H1 (cell line): ENCODE results near the gene CDYL. TPM values are rescaled to one million over a fixed set of nuclear protein-coding genes. Genes with fewer than 3 reads are reported as not detected.

Experiments
- CTCF ChIA-PET: fragments of 300-600 bp; sonication (Branson Sonifier 250); formaldehyde crosslinking; loops from one replicate; lab custom pipeline; 2021; ENCODE audit not compliant: partially characterized antibody; lab: Charles Lee
- POLR2A ChIA-PET: fragments of 300-600 bp; sonication (Branson Sonifier 250); formaldehyde crosslinking; loops from one replicate; lab custom pipeline; 2021; ENCODE audit warnings: inconsistent platforms; ENCODE audit not compliant: partially characterized antibody; lab: Charles Lee
- DNase-seq, 2 experiments: peaks; one replicate each; pipeline versions ENCODE4 v3.0.0 to v3.0.0-alpha.2; 2010 to 2022; ENCODE audit warnings: low spot score in 2 of 2, low read depth in 1 of 2, mixed read lengths in 1 of 2
- FAIRE-seq: peaks from 2 replicates; lab custom pipeline; 2011; peaks lifted over from hg19 to GRCh38; lab: Jason Lieb, UNC
- H2AFZ ChIP-seq: 2 replicates; pipeline ENCODE4 v1.8.1; 2012; ENCODE audit warnings: low read length, inconsistent platforms
- H2AK5ac ChIP-seq: 2 replicates; pipeline ENCODE4 v1.6.1; 2013; ENCODE audit warnings: low read depth, low read length
- H2BK120ac ChIP-seq: replicated peaks from 2 replicates; pipeline ENCODE3; 2013; ENCODE audit warnings: low read depth, low read length, inconsistent platforms
- H2BK12ac ChIP-seq: 2 replicates; pipeline ENCODE4 v1.6.1; 2013; ENCODE audit warnings: low read depth, low read length
- H2BK15ac ChIP-seq: 2 replicates; pipeline ENCODE4 v1.6.1; 2013; ENCODE audit warnings: low read length
- H2BK20ac ChIP-seq: 2 replicates; pipeline ENCODE4 v1.6.1; 2013; ENCODE audit warnings: low read length
- H2BK5ac ChIP-seq: 2 replicates; pipeline ENCODE4 v1.6.1; 2013; ENCODE audit warnings: low read depth, low read length
- H3K14ac ChIP-seq: 2 replicates; pipeline ENCODE4 v1.6.1; 2013; ENCODE audit warnings: inconsistent platforms; ENCODE audit not compliant: insufficient read length
- H3K18ac ChIP-seq: 2 replicates; pipeline ENCODE4 v1.6.1; 2013; ENCODE audit warnings: low read length; ENCODE audit errors: extremely low read depth
- H3K23ac ChIP-seq: 2 replicates; pipeline ENCODE4 v1.6.1; 2013; ENCODE audit warnings: inconsistent platforms; ENCODE audit not compliant: insufficient read length
- H3K23me2 ChIP-seq: 2 replicates; pipeline ENCODE4 v1.6.1; 2013; ENCODE audit warnings: low read depth, low read length
- H3K27ac ChIP-seq: 2 replicates; pipeline ENCODE4 v1.6.1; 2011; ENCODE audit warnings: low read depth, low read length, inconsistent platforms
- H3K27me3 ChIP-seq, 4 experiments: replicated peaks in 1 of 4; 1 replicate in 1 of 4; 2 replicates in 3 of 4; pipeline versions ENCODE4 v1.6.1 to v1.8.1; 2011 to 2013; ENCODE audit warnings: low read length in 3 of 4, mild to moderate bottlenecking in 3 of 4, inconsistent platforms in 2 of 4, mixed read lengths in 2 of 4, moderate library complexity in 1 of 4; ENCODE audit not compliant: control insufficient read depth in 3 of 4, insufficient read depth in 3 of 4; ENCODE audit errors: extremely low read depth in 1 of 4
- H3K36me3 ChIP-seq, 4 experiments: 2 replicates each; pipeline versions ENCODE4 v1.6.1 to v1.8.1; 2011 to 2013; ENCODE audit warnings: mild to moderate bottlenecking in 4 of 4, low read length in 3 of 4, moderate library complexity in 2 of 4, control low read depth in 1 of 4, inconsistent platforms in 1 of 4; ENCODE audit not compliant: insufficient read depth in 4 of 4, control insufficient read depth in 2 of 4
- H3K4ac ChIP-seq: replicated peaks from 2 replicates; pipeline ENCODE3; 2013; ENCODE audit warnings: low read length, low read depth, mixed read lengths, inconsistent platforms; ENCODE audit not compliant: insufficient read length
- H3K4me1 ChIP-seq, 4 experiments: replicated peaks in 1 of 4; 1 replicate in 1 of 4; 2 replicates in 3 of 4; pipeline versions ENCODE4 v1.6.1 to v1.8.1; 2011 to 2013; ENCODE audit warnings: low read length in 3 of 4, inconsistent platforms in 2 of 4, mixed read lengths in 1 of 4; ENCODE audit not compliant: insufficient read depth in 4 of 4, control insufficient read depth in 3 of 4
- H3K4me2 ChIP-seq, 2 experiments: 2 replicates each; pipeline versions ENCODE4 v1.6.1 to v1.8.1; 2011 to 2013; ENCODE audit warnings: low read depth in 2 of 2, low read length in 2 of 2, control low read depth in 1 of 2, inconsistent platforms in 1 of 2, mild to moderate bottlenecking in 1 of 2; ENCODE audit not compliant: insufficient read depth in 1 of 2
- H3K4me3 ChIP-seq, 4 experiments: fragments of 200-600, 300-600 bp in 1 of 4; sonication (generic), shearing (Covaris generic), sonication (Bioruptor Twin) in 1 of 4; 2 replicates each; pipeline versions ENCODE4 v1.5.1 to v1.8.1; 2011 to 2016; ENCODE audit warnings: low read length in 4 of 4, low read depth in 3 of 4, control low read depth in 2 of 4, inconsistent platforms in 2 of 4, mild to moderate bottlenecking in 2 of 4, mixed read lengths in 1 of 4, moderate library complexity in 1 of 4; ENCODE audit not compliant: insufficient read depth in 2 of 4; ENCODE audit errors: extremely low read depth in 1 of 4
- H3K56ac ChIP-seq: replicated peaks from 2 replicates; pipeline ENCODE3; 2013; ENCODE audit warnings: low read depth, mild to moderate bottlenecking, mixed read lengths, low read length, inconsistent platforms; ENCODE audit not compliant: insufficient read length
- H3K79me1 ChIP-seq: 2 replicates; pipeline ENCODE4 v1.6.1; 2013; ENCODE audit warnings: low read depth, low read length, control low read depth
- H3K79me2 ChIP-seq, 2 experiments: 2 replicates each; pipeline versions ENCODE4 v1.6.1 to v1.8.1; 2012 to 2013; ENCODE audit warnings: low read length in 2 of 2, mild to moderate bottlenecking in 2 of 2, inconsistent platforms in 1 of 2; ENCODE audit not compliant: insufficient read depth in 2 of 2, control insufficient read depth in 1 of 2
- H3K9ac ChIP-seq, 4 experiments: replicated peaks in 1 of 4; 1 replicate in 1 of 4; 2 replicates in 3 of 4; pipeline versions ENCODE4 v1.6.1 to v1.8.1; 2011 to 2013; ENCODE audit warnings: low read depth in 3 of 4, low read length in 3 of 4, control low read depth in 2 of 4, mild to moderate bottlenecking in 2 of 4, moderate library complexity in 2 of 4, inconsistent platforms in 1 of 4; ENCODE audit errors: extremely low read depth in 1 of 4
- H3K9me3 ChIP-seq, 2 experiments: 2 replicates each; pipeline versions ENCODE4 v1.6.1 to v1.8.1; 2012 to 2013; ENCODE audit warnings: mild to moderate bottlenecking in 2 of 2, moderate library complexity in 2 of 2, control low read depth in 1 of 2, inconsistent platforms in 1 of 2, low read depth in 1 of 2, low read length in 1 of 2, mixed read lengths in 1 of 2; ENCODE audit not compliant: insufficient read depth in 2 of 2
- H4K20me1 ChIP-seq, 2 experiments: replicated peaks in 1 of 2; 2 replicates each; pipeline versions ENCODE3 to v1.8.1; 2011 to 2013; ENCODE audit warnings: inconsistent platforms in 2 of 2, low read length in 2 of 2, mild to moderate bottlenecking in 1 of 2; ENCODE audit not compliant: insufficient read depth in 2 of 2, control insufficient read depth in 1 of 2
- H4K5ac ChIP-seq: 2 replicates; pipeline ENCODE4 v1.6.1; 2013; ENCODE audit warnings: low read length, low read depth, mixed read lengths, inconsistent platforms; ENCODE audit not compliant: insufficient read length
- H4K8ac ChIP-seq: 2 replicates; pipeline ENCODE4 v1.8.0; 2013; ENCODE audit warnings: mild to moderate bottlenecking, moderate library complexity, low read length, inconsistent platforms; ENCODE audit not compliant: insufficient read depth; ENCODE audit errors: extremely low read depth
- H4K91ac ChIP-seq: replicated peaks from 2 replicates; pipeline ENCODE3; 2013; ENCODE audit warnings: low read length, mixed read lengths, inconsistent platforms; ENCODE audit not compliant: insufficient read length
- CEBPB ChIP-seq: IDR thresholded peaks from 2 replicates; pipeline ENCODE4 v1.6.1; 2012; ENCODE audit warnings: low read depth, low read length
- EZH2 ChIP-seq: fragments of 200-600 bp; sonication (generic); IDR thresholded peaks from 2 replicates; pipeline ENCODE4 v1.7.1; 2012; ENCODE audit warnings: low read depth, mild to moderate bottlenecking, moderate library complexity, low read length, inconsistent platforms; ENCODE audit not compliant: severe bottlenecking
- JUN ChIP-seq: IDR thresholded peaks from 2 replicates; pipeline ENCODE4 v1.6.1; 2011; ENCODE audit warnings: low read depth, mild to moderate bottlenecking, improper control_type of control experiment, low read length
- JUND ChIP-seq: IDR thresholded peaks from 2 replicates; pipeline ENCODE4 v1.6.1; 2011; ENCODE audit warnings: mild to moderate bottlenecking, improper control_type of control experiment, low read length
- KDM5A ChIP-seq: fragments of 200-600 bp; IDR thresholded peaks from 2 replicates; pipeline ENCODE4 v1.7.1; 2012; ENCODE audit warnings: mild to moderate bottlenecking, low read length, inconsistent platforms, mixed read lengths
- NANOG ChIP-seq: IDR thresholded peaks from 2 replicates; pipeline ENCODE4 v1.6.1; 2011; ENCODE audit warnings: low read length, low read depth, mild to moderate bottlenecking, inconsistent platforms; ENCODE audit not compliant: insufficient read depth, poor library complexity, severe bottlenecking
- RAD21 ChIP-seq, 2 experiments: IDR thresholded peaks in 1 of 2; conservative IDR thresholded peaks in 1 of 2; 2 replicates each; pipeline ENCODE4 v1.6.1; 2011; ENCODE audit warnings: low read depth in 2 of 2, low read length in 2 of 2, improper control_type of control experiment in 1 of 2, inconsistent platforms in 1 of 2, mild to moderate bottlenecking in 1 of 2, moderate library complexity in 1 of 2
- RBBP5 ChIP-seq: IDR thresholded peaks from 2 replicates; pipeline ENCODE4 v1.7.1; 2012; ENCODE audit warnings: low read depth, mild to moderate bottlenecking, inconsistent platforms, low read length, moderate library complexity, borderline replicate concordance
- SP4 ChIP-seq: IDR thresholded peaks from 2 replicates; pipeline ENCODE4 v1.6.1; 2012; ENCODE audit warnings: low read length, inconsistent platforms
- ZNF274 ChIP-seq: IDR thresholded peaks from 2 replicates; pipeline ENCODE4 v1.7.0; 2012; ENCODE audit warnings: low read length, borderline replicate concordance; ENCODE audit errors: extremely low read depth
- WGBS, 2 experiments: shearing (Covaris generic) in 1 of 2; methylation state at CpG; one replicate each; pipeline versions ENCODE4 v1.1.6 to v1.1.7; 2013 to 2015; ENCODE audit warnings: low lambda C conversion rate in 2 of 2, mixed read lengths in 2 of 2, inconsistent platforms in 1 of 2, low coverage in 1 of 2, missing lambda C conversion rate in 1 of 2; ENCODE audit not compliant: insufficient replicate concordance in 2 of 2, insufficient coverage in 1 of 2, insufficient read length in 1 of 2; ENCODE audit errors: extremely low coverage in 1 of 2, missing lambda C conversion rate in 1 of 2; 5-methylcytosine and 5-hydroxymethylcytosine counted together
- polyA plus RNA-seq, 7 experiments: library from polyadenylated mRNA; depleted of rRNA in 3 of 7; stranded (reverse) in 5 of 7; unstranded in 2 of 7; fragments of >200 nt in 5 of 7; fragments of 200-250 nt in 2 of 7; gene quantifications; 1 replicate in 5 of 7; 2 replicates in 1 of 7; 4 replicates in 1 of 7; pipeline versions ENCODE4 v1.2.1 to v1.2.3, GENCODE V29; 2011 to 2013; ENCODE audit warnings: missing spikeins in 2 of 7, mixed read lengths in 2 of 7
- total RNA-seq: library from RNA; stranded (reverse); fragmentation: NEBNext Ultra II Directional; extraction: Animal tissue kit (Norgen Biotek cat#: 25700); gene quantifications from 2 replicates; pipeline ENCODE4 v1.2.1, GENCODE V29; 2021

CDYL gene
- total and polyA plus RNA-seq, 2 of the 8 experiments (the other 6 are each of a cell fraction or from before 2014, with no cell fraction given), result 56.4 to 119 TPM

- Histone ChIP-seq H3K14ac (no peak overlapping the region), H3K27ac (no peak overlapping the region), H2AFZ (no peak overlapping the region), H3K4me1 (peaks cover 9 to 24% (median 14%) of the 10 kb centered on the region in 4 experiments), H3K27me3 (no peaks in the 10 kb centered on the region), H3K4me2 (no peak overlapping the region; a peak in 1 of 4 replicates), H3K79me1 (peaks cover 15% of the 10 kb centered on the region), H3K9me3 (no peaks in the 10 kb centered on the region), H2BK120ac (no peak overlapping the region), H4K5ac (no peak overlapping the region), H3K23me2 (no peaks in the 10 kb centered on the region; the same call in 1 of the 2 replicates), H3K36me3 (0 out of 8 replicates have a peak, but pooled peaks cover 0 to 4% (median 0%) of the 10 kb centered on the region in 4 experiments), H4K91ac (no peak overlapping the region), H2BK5ac (no peak overlapping the region), H2BK15ac (no peak overlapping the region), H2AK5ac (no peak overlapping the region), H2BK20ac (no peak overlapping the region), H3K4ac (no peak overlapping the region), H3K18ac (no peak overlapping the region), H3K4me3 (no peak overlapping the region), H2BK12ac (no peak overlapping the region), H3K23ac (no peak overlapping the region), H4K20me1 (peaks cover 33% of the 10 kb centered on the region in 2 experiments), H3K9ac (no peak overlapping the region), H4K8ac (no peak overlapping the region), H3K79me2 (peaks cover 12 to 96% of the 10 kb centered on the region in 2 experiments; a peak in 3 of 4 replicates), H3K56ac (no peak overlapping the region)
- ChIA-PET POLR2A (interaction anchor here (1.6 kb wide), 1 partner anchor 9 kb away, joined by 5 read pairs; no protein-coding TSS in a partner anchor), CTCF (interaction anchor here (1.0 to 3.9 kb wide), 4 partner anchors 11 to 140 kb away, joined by 3 to 19 read pairs (median 7); no protein-coding TSS in a partner anchor)
- DNase-seq (peak in 1 of 2 experiments; percentile 41), FAIRE-seq (no peak)
- WGBS, 2 experiments, result 94% methylated on average over 4 of the region's 4 CpGs; no CpG with 5 or more reads in 1 of the 2 experiments
- TF ChIP-seq SP4, result no peak
- no peak for TF ChIP-seq EZH2
- no peak for TF ChIP-seq NANOG
- no peak for TF ChIP-seq JUN
- TF ChIP-seq ZNF274, result no peak
- TF ChIP-seq KDM5A, result no peak
- no peak for TF ChIP-seq JUND
- TF ChIP-seq RAD21 (IDR thresholded peaks at IDR 0.05 in 1 of 2, conservative IDR thresholded peaks at IDR 0.05 in 1 of 2; ENCODE audit: low read depth in 2 of 2, low read length in 2 of 2), result no peak
- TF ChIP-seq CEBPB, result no peak
- no peak for TF ChIP-seq RBBP5
Observed at GRCh38 chr6:4930025-4930691, 154.0 kb downstream of the CDYL start.
